Measurements from ENCODE around the gene SMPD3. TPM values are rescaled to one million over a fixed set of nuclear protein-coding genes. Genes with fewer than 3 reads are reported as not detected.
A peak's percentile ranks its signal among the peaks of the same experiment; 100 is the strongest.

The SMPD3 gene
- polyA plus RNA-seq, 3 donors from 2014 or later = 4.2 to 9.8 (median 7.5) TPM

DNA sequence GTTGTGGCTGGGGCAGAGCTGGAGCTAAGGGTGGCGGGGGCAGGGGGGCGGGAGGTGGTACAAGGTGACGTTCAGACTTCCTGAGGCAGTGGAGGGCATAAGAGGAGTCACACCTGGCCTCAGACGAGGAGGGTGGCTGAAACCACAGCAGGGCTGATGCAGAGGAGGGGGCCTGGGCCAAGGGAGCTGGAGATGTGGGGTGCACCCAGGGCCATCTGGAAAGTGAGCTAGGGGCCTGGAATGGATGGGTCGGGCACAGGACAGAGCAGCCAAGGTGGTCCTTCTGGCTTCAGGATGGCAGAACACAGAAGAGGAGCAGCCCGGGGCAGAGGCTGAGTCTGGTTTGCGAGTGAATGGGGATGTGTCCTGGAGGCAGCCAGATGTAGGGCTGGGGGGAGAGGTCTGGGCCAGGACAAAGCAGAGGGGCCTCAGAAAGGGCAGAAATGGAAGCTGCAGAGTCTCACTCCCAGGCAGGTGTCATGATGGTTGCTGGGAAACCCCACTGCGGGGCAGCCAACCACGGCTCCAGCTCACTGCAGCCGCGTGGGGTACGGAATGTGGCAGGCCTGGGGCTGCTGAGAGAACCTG lies 79.9 kb downstream of the SMPD3 start:
- Mint-ChIP-seq H3K36me3 (no peaks in the 10 kb centered on the region), H3K4me3 (peak overlapping the region in 4 of 5 donors; percentile 33 to 82 (median 68)), H3K4me1 (peaks cover 44 to 48% of the 10 kb centered on the region in 2 donors), H3K9me3 (no peaks in the 10 kb centered on the region), H3K27ac (peak overlapping the region in 3 of 6 donors; percentile 21 to 86 (median 71)), H3K27me3 (ENCODE audit: low read depth in 3 of 3) (peaks cover 0 to 7% (median 3%) of the 10 kb centered on the region in 3 donors)
- DNase-seq = no peak

DNA sequence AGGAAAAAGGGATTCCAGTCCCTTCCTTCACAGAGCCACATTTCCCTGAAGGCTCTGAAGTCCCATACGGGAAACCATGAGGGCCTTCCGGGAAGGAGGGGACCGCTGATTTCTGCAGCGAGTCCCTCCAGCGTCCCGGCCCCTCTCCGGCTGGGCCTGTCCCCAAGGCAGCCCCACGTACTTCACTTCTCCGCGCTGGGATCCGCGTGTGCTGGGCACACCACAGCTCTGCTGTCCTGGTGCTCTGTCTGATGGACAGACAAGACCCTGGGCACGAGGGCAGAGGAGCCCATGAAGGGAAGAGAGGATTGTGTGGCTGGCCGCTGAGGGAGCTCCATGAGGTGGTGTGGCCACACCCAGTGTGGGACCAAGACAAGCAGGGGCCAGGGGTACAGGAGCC lies 80.4 kb downstream of the SMPD3 start:
- no peaks in the 10 kb centered on the region for H3K9me3 Mint-ChIP-seq
- H3K27me3 Mint-ChIP-seq (ENCODE audit: low read depth in 3 of 3) = peaks cover 0 to 6% (median 2%) of the 10 kb centered on the region in 3 donors
- H3K27ac Mint-ChIP-seq = no peak overlapping the region
- no peaks in the 10 kb centered on the region for H3K36me3 Mint-ChIP-seq
- H3K4me3 Mint-ChIP-seq = no peak overlapping the region
- DNase-seq = no peak
- peaks cover 44 to 47% of the 10 kb centered on the region in 2 donors for H3K4me1 Mint-ChIP-seq

DNA sequence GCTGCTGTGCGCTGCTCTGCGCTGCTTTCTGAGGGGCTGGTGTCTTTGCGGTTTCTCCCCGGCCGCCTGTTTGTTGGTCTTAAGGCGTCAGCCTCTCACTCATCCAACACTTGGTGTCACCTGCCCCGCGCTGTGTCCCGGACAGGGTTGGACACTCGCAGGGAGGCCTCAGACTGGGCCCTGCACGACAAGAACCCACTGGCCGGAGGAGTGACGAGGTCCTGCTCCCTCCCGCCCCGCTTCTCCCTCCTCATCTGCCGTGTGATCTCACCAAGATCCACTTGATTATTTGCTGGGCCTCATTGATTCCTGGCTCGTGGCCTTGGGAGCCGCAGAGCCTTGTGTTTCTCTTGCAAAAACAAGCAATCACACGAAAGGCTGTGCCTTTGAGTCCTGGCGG lies 80.9 kb downstream of the SMPD3 start:
- Mint-ChIP-seq H3K4me1 (peaks cover 44 to 45% of the 10 kb centered on the region in 2 donors), H3K27me3 (ENCODE audit: low read depth in 3 of 3) (peaks cover 0 to 6% (median 2%) of the 10 kb centered on the region in 3 donors), H3K4me3 (no peak overlapping the region), H3K36me3 (no peaks in the 10 kb centered on the region), H3K27ac (peak overlapping the region in 1 of 6 donors; percentile 66), H3K9me3 (no peaks in the 10 kb centered on the region)
- DNase-seq = no peak

DNA sequence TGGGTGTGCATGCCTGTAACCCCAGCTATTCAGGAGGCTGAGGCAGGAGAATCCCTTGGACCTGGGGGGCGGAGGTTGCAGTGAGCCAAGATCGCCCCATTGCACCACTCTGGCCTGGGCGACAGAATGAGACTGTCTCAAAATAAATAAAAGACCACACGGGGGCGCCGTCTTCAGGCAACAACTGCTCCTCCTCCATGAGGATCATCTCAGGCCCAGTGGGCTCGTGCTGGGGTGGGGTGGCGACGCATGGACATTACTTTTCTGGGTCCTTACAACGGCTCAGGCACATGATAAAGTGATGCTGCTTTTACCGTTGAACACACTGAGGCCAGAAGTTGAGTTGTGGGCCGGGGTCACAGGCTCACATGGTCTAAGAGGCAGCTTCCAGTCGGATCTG lies 81.3 kb downstream of the SMPD3 start:
- Mint-ChIP-seq H3K27ac (peak overlapping the region in 1 of 6 donors; percentile 35), H3K4me3 (peak overlapping the region in 1 of 5 donors; percentile 55), H3K27me3 (ENCODE audit: low read depth in 3 of 3) (peaks cover 0 to 6% (median 2%) of the 10 kb centered on the region in 3 donors), H3K9me3 (no peaks in the 10 kb centered on the region), H3K4me1 (peaks cover 42 to 44% of the 10 kb centered on the region in 2 donors), H3K36me3 (no peaks in the 10 kb centered on the region)
- peak; percentile 21 to 39 (median 32) for DNase-seq

DNA sequence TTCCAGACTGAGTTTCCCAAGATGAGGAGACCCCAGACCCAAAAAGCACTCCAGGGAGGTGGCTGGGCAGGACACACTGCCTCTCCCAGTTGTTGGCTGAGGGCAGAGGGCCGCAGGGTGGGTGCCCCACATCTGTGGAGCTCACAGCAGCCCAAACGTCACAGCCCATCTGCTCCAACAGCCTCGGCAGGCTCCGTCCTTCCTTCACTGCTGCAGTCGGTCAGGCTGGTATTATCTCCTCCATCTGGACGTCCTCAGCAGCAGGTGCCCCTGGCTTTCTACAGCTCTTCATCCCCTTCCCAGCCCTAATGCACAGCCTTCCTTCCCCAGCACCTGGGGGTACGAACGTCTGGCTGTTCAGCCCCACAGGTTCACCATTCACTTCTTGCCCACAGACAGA lies 82.2 kb downstream of the SMPD3 start:
- Mint-ChIP-seq H3K9me3 (no peaks in the 10 kb centered on the region), H3K4me3 (no peak overlapping the region), H3K4me1 (peaks cover 35 to 42% of the 10 kb centered on the region in 2 donors), H3K27me3 (ENCODE audit: low read depth in 3 of 3) (peaks cover 0 to 6% (median 0%) of the 10 kb centered on the region in 3 donors), H3K27ac (no peak overlapping the region), H3K36me3 (no peaks in the 10 kb centered on the region)
- no peak for DNase-seq

DNA sequence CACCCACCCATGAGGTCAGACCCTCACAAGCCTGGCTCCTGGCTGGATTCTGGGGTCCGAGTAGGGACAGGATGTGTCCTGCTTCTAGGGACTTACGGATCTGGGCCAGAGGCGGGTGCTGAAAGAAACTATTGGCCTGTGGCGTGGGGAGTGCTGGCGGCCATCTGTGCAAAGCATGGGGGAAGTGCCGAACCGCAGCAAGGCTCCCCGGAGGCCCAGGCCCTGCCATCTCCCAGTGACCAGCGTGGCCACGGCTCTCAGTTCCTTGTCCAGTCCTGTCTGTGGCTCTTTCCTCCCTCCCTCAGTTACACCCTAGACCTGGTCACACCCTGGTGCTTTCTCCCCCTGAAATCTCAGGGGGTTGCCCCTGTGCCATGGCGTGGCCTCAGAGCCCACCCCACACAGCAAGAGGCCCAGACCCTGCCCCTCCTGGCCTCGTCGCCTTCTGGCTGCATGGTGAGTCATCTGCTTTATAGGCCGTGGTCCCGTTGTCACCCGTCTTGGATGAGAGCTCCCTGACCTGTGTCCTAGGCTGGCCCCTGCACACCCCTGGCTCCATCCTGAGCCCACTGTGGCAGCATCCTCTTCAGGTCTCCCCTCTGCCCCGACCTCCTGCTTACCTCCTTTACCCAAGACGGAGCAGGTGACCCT lies 83.0 kb downstream of the SMPD3 start:
- Mint-ChIP-seq H3K4me1 (peaks cover 28 to 35% of the 10 kb centered on the region in 2 donors), H3K36me3 (peaks cover 0 to 3% (median 0%) of the 10 kb centered on the region in 3 donors), H3K27me3 (ENCODE audit: low read depth in 3 of 3) (peaks cover 0 to 6% (median 0%) of the 10 kb centered on the region in 3 donors), H3K27ac (no peak overlapping the region), H3K9me3 (no peaks in the 10 kb centered on the region), H3K4me3 (no peak overlapping the region)
- DNase-seq = no peak

DNA sequence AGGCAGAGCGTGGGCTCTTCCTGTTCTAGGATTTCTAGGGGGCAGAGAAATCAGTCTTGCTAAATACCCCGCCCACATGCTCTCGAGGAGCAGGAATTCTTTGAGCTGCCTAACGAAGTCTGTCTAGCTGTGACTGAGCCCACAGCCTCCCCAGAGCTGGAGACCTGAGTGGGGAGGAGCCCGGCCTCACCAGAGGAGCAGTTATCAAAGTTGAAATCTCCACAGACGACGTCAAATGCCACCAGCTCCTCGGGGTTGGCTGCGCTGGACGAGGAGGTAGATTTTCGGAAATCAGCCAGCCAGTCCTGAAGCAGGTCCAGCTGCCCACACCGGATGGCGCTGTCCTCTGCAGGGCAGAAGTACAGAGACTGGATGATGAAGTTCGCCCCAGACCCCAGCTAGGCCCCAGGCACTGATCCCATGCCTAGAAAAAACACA lies 83.7 kb downstream of the SMPD3 start:
- Mint-ChIP-seq H3K4me1 (peaks cover 20 to 27% of the 10 kb centered on the region in 2 donors), H3K9me3 (no peaks in the 10 kb centered on the region), H3K27me3 (ENCODE audit: low read depth in 3 of 3) (peaks cover 0 to 6% (median 0%) of the 10 kb centered on the region in 3 donors), H3K4me3 (no peak overlapping the region), H3K27ac (no peak overlapping the region), H3K36me3 (peaks cover 0 to 4% (median 0%) of the 10 kb centered on the region in 3 donors)
- no peak for DNase-seq

DNA sequence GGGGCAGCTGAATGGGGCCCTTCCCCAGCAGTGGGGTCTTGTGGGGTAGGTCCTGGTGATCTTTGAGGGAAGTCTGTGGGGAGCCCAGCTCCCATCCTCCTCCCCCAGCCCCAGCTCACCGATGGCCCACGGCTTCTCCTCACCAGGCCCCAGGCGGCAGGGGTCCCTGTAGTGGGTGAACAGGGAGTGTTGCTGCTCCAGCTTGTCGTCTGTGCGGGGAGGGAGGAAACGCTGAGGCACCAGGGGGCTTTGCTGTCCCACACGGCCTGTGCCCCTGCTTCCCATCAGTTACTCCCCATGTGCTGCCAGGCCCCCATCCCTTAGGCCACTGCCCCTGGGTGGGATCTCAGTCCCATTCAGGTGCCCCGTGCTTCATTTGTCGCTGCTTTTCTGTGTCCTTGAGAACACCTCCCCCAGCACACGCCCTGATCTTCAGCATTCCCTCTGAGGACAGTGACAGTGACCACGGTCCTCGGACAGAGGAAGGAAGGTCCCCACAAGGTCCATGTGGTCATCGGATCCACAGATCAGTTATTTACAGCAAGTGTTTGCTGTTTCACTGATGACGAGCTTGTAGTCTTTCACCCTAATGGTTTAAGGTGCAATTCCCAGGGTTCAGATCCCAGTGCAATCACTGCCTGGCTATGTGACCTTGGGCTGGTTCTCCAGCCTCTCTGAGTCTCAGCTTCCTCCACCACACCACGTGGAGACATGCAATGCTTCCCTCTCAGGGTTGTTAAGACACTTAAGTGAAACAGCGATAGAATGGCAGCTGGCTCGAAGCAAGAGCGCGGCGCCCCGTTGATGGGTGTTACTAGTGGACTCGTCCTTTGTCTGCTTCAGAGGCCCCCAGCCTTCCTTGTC lies 84.4 kb downstream of the SMPD3 start:
- Mint-ChIP-seq H3K4me3 (no peak overlapping the region), H3K9me3 (no peaks in the 10 kb centered on the region), H3K36me3 (peaks cover 0 to 4% (median 0%) of the 10 kb centered on the region in 3 donors), H3K27me3 (ENCODE audit: low read depth in 3 of 3) (peaks cover 0 to 6% (median 0%) of the 10 kb centered on the region in 3 donors), H3K27ac (peak overlapping the region in 1 of 6 donors; percentile 40), H3K4me1 (peaks cover 14 to 20% of the 10 kb centered on the region in 2 donors)
- DNase-seq = no peak

DNA sequence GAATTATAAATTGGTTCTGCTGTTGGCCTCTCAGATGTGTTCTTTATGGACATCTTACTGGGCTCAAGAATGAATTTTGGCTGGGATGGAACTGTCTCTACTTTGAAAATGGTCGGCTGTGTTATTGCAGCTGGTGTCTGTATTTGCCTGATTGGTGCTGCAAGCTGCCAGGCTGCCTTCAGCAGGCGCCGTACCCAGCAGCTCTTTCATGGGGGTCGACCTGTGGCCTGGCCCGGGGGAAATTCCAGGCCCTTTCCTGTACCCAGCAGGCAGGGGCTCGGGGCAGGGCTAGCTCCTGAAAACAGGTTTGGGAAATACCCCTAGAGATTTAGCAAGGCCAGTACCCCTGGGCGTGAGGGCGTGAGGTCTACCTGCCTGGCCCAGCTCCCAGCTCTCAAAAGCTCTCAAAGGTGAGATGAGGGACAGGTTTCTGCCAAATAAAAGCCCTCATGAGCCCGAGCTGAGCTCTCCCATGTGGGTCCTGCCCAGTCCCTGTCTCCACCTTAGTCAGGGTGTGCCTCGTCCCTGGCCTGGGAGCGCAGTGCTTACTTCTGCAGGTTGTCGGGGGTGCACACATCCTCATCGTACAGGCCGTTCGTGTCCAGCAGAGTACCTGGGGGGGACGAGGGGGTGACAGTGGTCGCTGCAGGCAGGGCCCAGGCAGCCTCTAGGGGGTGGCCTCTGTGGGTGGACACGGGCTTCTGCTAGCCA lies 85.2 kb downstream of the SMPD3 start:
- Mint-ChIP-seq H3K4me3 (no peak overlapping the region), H3K36me3 (peaks cover 0 to 4% (median 3%) of the 10 kb centered on the region in 3 donors), H3K27me3 (ENCODE audit: low read depth in 3 of 3) (peaks cover 0 to 2% (median 0%) of the 10 kb centered on the region in 3 donors), H3K4me1 (peaks cover 11 to 18% of the 10 kb centered on the region in 2 donors), H3K27ac (peak overlapping the region in 1 of 6 donors; percentile 0), H3K9me3 (no peaks in the 10 kb centered on the region)
- no peak for DNase-seq

DNA sequence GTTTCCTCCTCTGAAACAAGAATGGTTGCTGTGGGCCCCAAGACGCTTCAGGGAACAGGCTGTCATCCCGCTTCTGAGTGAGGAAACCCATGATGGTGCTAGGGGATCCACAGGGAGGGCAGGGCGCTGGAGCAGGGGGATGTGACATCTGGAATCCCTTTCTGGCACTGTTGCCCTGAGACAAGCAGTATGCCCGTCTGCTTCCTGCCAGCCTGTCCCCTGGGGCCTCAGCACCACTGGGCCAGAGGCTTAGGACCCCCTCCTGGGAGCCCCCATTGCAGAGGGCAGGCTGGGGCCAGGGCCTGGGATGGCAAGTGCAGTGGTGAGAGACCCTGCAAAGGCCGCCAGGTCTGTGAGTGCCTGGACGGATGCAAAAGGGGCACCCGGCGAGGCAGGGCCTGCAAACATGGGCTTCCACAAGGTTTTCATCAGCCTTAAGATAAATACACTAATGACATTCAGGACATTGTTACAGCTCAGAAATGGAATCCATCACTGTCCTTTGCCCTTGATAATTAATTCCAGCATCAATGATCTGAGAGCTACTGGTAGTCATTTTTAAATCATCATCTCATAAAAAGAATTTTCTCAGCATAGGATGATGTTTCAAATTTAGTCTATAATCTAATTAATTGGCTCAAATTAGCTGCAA lies 85.9 kb downstream of the SMPD3 start:
- H3K4me3 Mint-ChIP-seq = no peak overlapping the region
- H3K27me3 Mint-ChIP-seq (ENCODE audit: low read depth in 3 of 3) = peaks cover 0 to 2% (median 0%) of the 10 kb centered on the region in 3 donors
- peaks cover 15 to 18% of the 10 kb centered on the region in 2 donors for H3K4me1 Mint-ChIP-seq
- no peak for DNase-seq
- no peaks in the 10 kb centered on the region for H3K9me3 Mint-ChIP-seq
- peaks cover 0 to 4% (median 4%) of the 10 kb centered on the region in 3 donors for H3K36me3 Mint-ChIP-seq
- H3K27ac Mint-ChIP-seq = peak overlapping the region in 1 of 6 donors; percentile 0

DNA sequence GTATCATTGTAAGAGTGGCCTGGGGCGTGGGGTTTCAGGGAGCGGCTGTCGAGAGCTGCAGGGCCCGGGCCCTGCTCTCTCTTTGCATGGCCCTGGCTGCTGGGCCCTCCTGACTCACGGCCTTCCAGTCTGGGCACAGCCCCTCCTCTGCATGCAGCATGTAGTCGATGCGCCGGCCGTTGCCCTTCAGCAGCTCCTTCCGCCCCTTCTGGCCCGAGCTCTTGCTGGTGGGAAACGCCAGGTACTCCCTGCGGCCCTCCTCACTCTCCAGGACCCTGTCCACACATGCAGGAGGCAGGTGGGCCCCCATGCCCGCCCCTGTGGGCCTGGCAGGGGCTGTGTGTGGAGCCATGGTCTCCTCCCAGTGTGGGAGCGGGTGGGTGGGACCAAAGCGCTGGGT lies 86.8 kb downstream of the SMPD3 start:
- no peak overlapping the region for H3K27ac Mint-ChIP-seq

DNA sequence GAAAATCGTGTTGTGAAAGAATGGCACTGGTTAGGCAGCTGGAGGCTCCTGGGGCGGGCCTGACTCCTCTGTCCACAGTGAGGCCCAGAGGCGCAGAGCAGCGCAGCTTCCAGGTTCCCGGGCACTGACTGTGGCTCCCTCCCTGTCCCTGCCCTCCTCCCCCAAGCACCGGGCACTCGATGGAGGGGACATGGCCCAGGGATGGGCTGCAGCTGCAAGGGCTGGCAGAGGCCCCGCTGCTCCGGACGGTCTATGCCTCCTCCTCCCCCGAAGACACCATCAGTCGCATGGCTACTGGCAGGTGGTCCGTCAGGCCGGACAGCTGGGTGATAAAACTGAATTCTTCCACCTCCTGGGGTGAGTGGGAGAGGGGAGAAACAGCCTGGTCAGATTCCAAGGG lies 87.4 kb downstream of the SMPD3 start:
- H3K4me1 Mint-ChIP-seq = peaks cover 24 to 26% of the 10 kb centered on the region in 2 donors
- H3K27ac Mint-ChIP-seq = no peak overlapping the region
- peaks cover 0 to 7% (median 4%) of the 10 kb centered on the region in 3 donors for H3K27me3 Mint-ChIP-seq (ENCODE audit: low read depth in 3 of 3)
- DNase-seq = no peak
- no peak overlapping the region for H3K4me3 Mint-ChIP-seq
- peaks cover 0 to 4% (median 4%) of the 10 kb centered on the region in 3 donors for H3K36me3 Mint-ChIP-seq
- no peaks in the 10 kb centered on the region for H3K9me3 Mint-ChIP-seq

More for the DNA sequence above, 86.8 kb downstream of the SMPD3 start:
- Mint-ChIP-seq H3K36me3 (peaks cover 0 to 4% (median 4%) of the 10 kb centered on the region in 3 donors), H3K4me3 (no peak overlapping the region), H3K4me1 (peaks cover 20 to 22% of the 10 kb centered on the region in 2 donors), H3K9me3 (no peaks in the 10 kb centered on the region), H3K27me3 (ENCODE audit: low read depth in 3 of 3) (peaks cover 0 to 5% (median 2%) of the 10 kb centered on the region in 3 donors)
- no peak for DNase-seq

DNA sequence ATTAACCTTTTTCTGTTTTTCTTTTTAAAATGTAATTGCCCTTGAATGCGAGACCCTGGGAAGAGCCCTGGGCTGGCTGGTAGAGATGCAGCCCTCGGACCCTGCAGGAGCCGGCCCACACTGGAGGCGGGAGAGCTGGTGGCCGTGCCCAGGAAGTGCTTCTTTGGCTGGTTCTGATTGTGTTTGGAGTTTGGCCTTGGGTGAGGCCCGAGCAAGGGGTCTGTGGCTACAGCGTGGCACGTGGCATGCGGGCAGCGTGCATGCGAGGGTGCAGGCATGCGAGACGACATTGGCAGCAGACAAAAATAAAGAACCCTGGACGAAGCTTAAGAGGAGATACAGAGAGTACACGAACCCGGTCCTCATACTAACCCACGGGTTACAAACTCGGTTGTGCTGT lies 87.8 kb downstream of the SMPD3 start:
- peaks cover 0 to 7% (median 4%) of the 10 kb centered on the region in 3 donors for H3K27me3 Mint-ChIP-seq (ENCODE audit: low read depth in 3 of 3)
- peaks cover 0 to 4% (median 4%) of the 10 kb centered on the region in 3 donors for H3K36me3 Mint-ChIP-seq
- no peak overlapping the region for H3K4me3 Mint-ChIP-seq
- H3K9me3 Mint-ChIP-seq = no peaks in the 10 kb centered on the region
- peaks cover 28 to 30% of the 10 kb centered on the region in 2 donors for H3K4me1 Mint-ChIP-seq
- no peak for DNase-seq
- H3K27ac Mint-ChIP-seq = peak overlapping the region in 2 of 6 donors; percentile 28 to 55
